Neural crest cell (in vitro differentiated cells): ENCODE measurements around the gene NAA38. TPM values are rescaled to one million over a fixed set of nuclear protein-coding genes. Genes with fewer than 3 reads are reported as not detected.

Experiments used
- DNase-seq: peaks from one replicate; pipeline ENCODE4 v3.0.0; 2021; ENCODE audit warnings: low read depth, mixed read lengths, low spot score
- H3K27ac Mint-ChIP-seq: one replicate; pipeline ENCODE4 v1.8.0; 2021; ENCODE audit warnings: mild to moderate bottlenecking, mixed read lengths; ENCODE audit not compliant: unreplicated experiment
- H3K27me3 Mint-ChIP-seq: 2 replicates; pipeline ENCODE4 v1.8.0; 2021; ENCODE audit warnings: low read depth, mild to moderate bottlenecking, mixed read lengths
- H3K36me3 Mint-ChIP-seq: 2 replicates; pipeline ENCODE4 v1.8.0; 2021; ENCODE audit warnings: low read depth, mild to moderate bottlenecking, mixed read lengths
- H3K4me1 Mint-ChIP-seq: 2 replicates; pipeline ENCODE4 v1.8.0; 2021; ENCODE audit warnings: mixed read lengths
- H3K4me3 Mint-ChIP-seq: one replicate; pipeline ENCODE4 v1.8.0; 2021; ENCODE audit warnings: mild to moderate bottlenecking, mixed read lengths
- H3K9me3 Mint-ChIP-seq: 2 replicates; pipeline ENCODE4 v1.8.0; 2021; ENCODE audit warnings: mixed read lengths
- total RNA-seq: library from RNA; stranded (reverse); gene quantifications from 2 replicates; pipeline ENCODE4 v1.2.1, GENCODE V29; 2021
- TF ChIP-seq, protein P1 (sequence below): fragments of 200-600 bp; sonication (generic); conservative IDR thresholded peaks from 2 replicates; pipeline ENCODE4 v1.5.0; 2021; ENCODE audit warnings: antibody characterized with exemption, mild to moderate bottlenecking

NAA38 gene
- total RNA-seq, 1 donor from 2014 or later, result 83.4 TPM

DNA sequence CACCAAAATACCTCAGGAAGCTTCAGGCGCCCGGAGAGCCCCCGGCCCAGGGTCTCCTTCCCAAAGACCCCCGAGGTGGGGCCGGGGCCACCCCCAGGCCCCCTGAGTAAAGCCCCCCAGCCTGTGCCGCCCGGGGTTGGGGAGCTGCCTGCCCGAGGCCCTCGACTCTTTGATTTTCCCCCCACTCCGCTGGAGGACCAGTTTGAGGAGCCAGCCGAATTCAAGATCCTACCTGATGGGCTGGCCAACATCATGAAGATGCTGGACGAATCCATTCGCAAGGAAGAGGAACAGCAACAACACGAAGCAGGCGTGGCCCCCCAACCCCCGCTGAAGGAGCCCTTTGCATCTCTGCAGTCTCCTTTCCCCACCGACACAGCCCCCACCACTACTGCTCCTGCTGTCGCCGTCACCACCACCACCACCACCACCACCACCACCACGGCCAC is 9.2 kb downstream of the NAA38 start:
- no peak for DNase-seq
- TF ChIP-seq, protein P1, sequence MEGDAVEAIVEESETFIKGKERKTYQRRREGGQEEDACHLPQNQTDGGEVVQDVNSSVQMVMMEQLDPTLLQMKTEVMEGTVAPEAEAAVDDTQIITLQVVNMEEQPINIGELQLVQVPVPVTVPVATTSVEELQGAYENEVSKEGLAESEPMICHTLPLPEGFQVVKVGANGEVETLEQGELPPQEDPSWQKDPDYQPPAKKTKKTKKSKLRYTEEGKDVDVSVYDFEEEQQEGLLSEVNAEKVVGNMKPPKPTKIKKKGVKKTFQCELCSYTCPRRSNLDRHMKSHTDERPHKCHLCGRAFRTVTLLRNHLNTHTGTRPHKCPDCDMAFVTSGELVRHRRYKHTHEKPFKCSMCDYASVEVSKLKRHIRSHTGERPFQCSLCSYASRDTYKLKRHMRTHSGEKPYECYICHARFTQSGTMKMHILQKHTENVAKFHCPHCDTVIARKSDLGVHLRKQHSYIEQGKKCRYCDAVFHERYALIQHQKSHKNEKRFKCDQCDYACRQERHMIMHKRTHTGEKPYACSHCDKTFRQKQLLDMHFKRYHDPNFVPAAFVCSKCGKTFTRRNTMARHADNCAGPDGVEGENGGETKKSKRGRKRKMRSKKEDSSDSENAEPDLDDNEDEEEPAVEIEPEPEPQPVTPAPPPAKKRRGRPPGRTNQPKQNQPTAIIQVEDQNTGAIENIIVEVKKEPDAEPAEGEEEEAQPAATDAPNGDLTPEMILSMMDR, result no peak
- Mint-ChIP-seq H3K4me3 (no peak overlapping the region), H3K27me3 (peaks cover 6% of the 10 kb centered on the region), H3K9me3 (no peaks in the 10 kb centered on the region), H3K4me1 (peaks cover 15% of the 10 kb centered on the region), H3K36me3 (peaks cover 7% of the 10 kb centered on the region), H3K27ac (no peak overlapping the region)

- H3K27ac Mint-ChIP-seq, result no peak overlapping the region
- no peaks in the 10 kb centered on the region for H3K9me3 Mint-ChIP-seq
- DNase-seq, result no peak
- peaks cover 4% of the 10 kb centered on the region for H3K36me3 Mint-ChIP-seq
- TF ChIP-seq, protein P1, result no peak
- peaks cover 26% of the 10 kb centered on the region for H3K4me1 Mint-ChIP-seq
- peak overlapping the region; percentile 76 for H3K4me3 Mint-ChIP-seq
- peaks cover 6% of the 10 kb centered on the region for H3K27me3 Mint-ChIP-seq
Observed at GRCh38 chr17:7846765-7847661, 10.3 kb downstream of the NAA38 start.

GRCh38 chr17:7846063-7846735 is 11.2 kb downstream of the NAA38 start:
- TF ChIP-seq, protein P1, result no peak
- peaks cover 3% of the 10 kb centered on the region for H3K27me3 Mint-ChIP-seq
- no peaks in the 10 kb centered on the region for H3K9me3 Mint-ChIP-seq
- no peak for DNase-seq
- H3K27ac Mint-ChIP-seq, result no peak overlapping the region
- peak overlapping the region; percentile 61 for H3K4me3 Mint-ChIP-seq
- no peaks in the 10 kb centered on the region for H3K36me3 Mint-ChIP-seq
- H3K4me1 Mint-ChIP-seq, result peaks cover 26% of the 10 kb centered on the region

- Mint-ChIP-seq H3K4me1 (peaks cover 33% of the 10 kb centered on the region), H3K9me3 (no peaks in the 10 kb centered on the region), H3K36me3 (no peaks in the 10 kb centered on the region), H3K4me3 (peak overlapping the region; percentile 97), H3K27ac (no peak overlapping the region), H3K27me3 (peaks cover 3% of the 10 kb centered on the region)
- DNase-seq, result no peak
- TF ChIP-seq, protein P1, result no peak
Observed at GRCh38 chr17:7845359-7846062, 11.8 kb downstream of the NAA38 start.
